ENCODE measurements around the gene SPATA31C1.

- no peak for TF ChIP-seq CTCF (conservative IDR thresholded peaks at IDR 0.05; ENCODE audit: low read depth, low read length)
- TF ChIP-seq EZH2 (IDR thresholded peaks at IDR 0.05; ENCODE audit: low read length, unreplicated experiment): no peak
- no peak for TF ChIP-seq EZH2phosphoT487 (IDR thresholded peaks at IDR 0.05; ENCODE audit: borderline replicate concordance, low read length)
These were observed 26.9 kb downstream of the SPATA31C1 start for GRCh38 chr9:87944682-87945081.

All from PC-3 (cell line).